HG02943 (cell line): ENCODE measurements around the gene SH3RF3.

Experiments
- ATAC-seq: cut with Tn5 transposase; IDR thresholded peaks from one replicate; pipeline ENCODE4 v1.9.1; 2021; ENCODE audit warnings: mild to moderate bottlenecking, low read depth, moderate library complexity; ENCODE audit not compliant: unreplicated experiment

Gene SH3RF3

GRCh38 chr2:109270505-109271312 is 141.7 kb downstream of the SH3RF3 start:
- ATAC-seq: no peak

DNA sequence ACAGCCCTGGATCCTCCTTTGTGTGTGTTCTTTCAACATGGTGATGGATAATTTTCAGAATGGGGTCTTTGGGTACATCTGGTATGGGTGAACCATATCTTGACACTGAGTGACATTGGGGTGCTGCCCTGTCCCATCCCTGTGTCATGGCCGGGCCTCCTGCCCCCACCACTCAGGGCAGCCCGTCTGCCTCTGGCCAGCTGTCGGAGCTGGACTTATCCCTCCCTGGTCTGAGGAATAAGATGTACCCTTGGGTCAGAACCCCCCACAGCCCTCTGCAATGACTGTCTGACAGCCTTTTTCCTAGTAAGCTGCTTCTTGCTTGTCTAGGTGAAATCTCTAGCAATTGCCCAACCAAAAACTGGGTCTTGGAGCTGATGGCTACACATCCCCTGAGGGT is 142.9 kb downstream of the SH3RF3 start:
- no peak for ATAC-seq

DNA sequence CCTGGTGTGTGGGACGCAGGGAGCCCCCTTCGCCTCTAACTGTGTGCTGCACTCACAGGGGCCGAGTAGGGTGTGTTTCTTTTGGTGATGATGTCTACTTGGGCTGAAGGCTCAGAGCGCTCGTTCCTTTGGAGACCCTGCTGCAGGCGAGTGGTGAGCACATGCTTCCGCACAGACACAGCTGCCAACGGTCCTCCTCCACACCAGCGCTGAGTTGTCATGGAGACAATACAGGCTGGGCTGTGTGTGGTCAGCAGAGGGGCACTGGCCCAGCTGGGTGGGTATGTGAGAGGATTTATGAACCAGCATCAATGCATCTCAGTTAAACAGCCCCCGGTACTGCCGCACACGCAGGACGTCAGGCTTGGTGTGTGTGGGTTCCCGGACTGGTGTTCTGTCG is 143.5 kb downstream of the SH3RF3 start:
- ATAC-seq: no peak

- ATAC-seq: no peak
These were observed 146.4 kb downstream of the SH3RF3 start for GRCh38 chr2:109275120-109276012.

DNA sequence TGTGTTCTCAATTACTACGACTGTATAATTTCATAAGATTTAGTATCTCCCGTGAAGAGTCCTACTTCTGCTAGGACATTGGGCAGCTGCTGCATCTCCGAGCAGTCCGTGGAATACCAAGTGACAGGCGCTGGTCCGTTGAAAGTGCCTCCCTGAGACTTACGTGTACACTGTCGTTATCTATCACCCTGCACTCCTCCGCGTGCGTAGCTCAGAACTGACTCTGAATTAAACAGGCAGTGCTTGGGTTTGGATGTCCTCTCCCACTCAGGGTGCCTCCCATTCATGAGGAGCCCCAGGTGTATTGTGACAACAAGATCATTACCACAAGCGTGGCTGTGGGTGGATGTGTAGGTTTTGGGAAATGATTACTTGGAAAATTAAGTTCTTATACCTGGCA is 148.4 kb downstream of the SH3RF3 start:
- ATAC-seq: no peak

GRCh38 chr2:109279243-109279860 is 150.3 kb downstream of the SH3RF3 start:
- no peak for ATAC-seq

DNA sequence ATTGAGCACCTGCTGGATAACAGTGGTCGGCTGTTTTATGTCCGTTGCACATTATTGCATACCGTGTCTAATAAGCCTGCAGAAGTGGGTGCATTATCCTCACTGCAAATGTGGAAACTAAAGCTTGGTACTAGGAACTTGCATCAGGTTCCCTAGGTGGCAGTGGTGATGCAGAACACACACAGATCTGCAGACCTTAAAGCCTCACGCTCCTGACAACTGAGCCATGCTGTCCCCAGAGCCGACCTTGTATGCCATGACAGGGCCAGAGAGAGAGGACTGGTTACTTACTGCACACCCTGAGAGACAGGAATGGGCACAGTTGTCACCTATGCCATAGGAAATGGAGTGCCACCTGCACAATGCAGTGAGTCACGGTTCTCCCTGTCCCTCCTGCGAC is 151.8 kb downstream of the SH3RF3 start:
- no peak for ATAC-seq

DNA sequence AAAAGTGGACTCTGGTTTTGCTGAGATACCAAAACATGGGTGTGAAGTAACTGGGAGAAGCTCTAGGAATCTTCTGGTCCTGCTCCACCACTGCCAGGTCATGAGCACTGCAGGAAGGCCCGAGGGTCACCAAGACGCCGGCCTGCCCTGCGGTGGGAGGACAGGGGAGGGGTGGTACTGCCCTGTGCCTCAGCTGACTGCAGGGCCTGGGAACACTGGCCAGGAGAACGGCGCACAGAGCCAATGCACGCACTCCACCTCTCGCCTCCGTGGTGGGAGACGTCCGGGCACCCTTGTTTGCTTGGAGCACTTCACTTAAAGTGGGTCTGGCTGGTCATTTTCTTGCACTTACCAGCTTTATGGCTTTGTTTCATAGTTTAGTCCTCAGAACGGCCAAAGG is 153.4 kb downstream of the SH3RF3 start:
- ATAC-seq: no peak

DNA sequence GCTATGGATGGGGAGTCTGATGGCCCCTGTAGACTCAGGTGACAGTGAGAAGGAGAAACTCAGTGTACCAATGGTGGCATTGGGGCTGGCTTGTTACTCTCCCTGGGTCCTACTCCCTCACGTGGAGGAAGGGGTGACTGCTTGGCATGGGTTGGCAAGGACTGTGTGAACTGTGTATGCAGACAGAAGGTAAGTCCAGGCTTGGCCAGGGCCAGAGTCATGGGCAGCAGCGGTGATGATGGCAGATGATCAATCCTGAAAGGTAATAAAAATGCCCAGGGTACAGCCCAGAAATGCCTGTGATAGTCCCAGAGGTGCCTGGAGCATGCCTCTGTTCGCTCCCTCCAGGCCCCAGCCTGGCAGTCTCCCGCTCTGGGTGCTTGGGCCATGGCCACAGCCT is 153.9 kb downstream of the SH3RF3 start:
- no peak for ATAC-seq

DNA sequence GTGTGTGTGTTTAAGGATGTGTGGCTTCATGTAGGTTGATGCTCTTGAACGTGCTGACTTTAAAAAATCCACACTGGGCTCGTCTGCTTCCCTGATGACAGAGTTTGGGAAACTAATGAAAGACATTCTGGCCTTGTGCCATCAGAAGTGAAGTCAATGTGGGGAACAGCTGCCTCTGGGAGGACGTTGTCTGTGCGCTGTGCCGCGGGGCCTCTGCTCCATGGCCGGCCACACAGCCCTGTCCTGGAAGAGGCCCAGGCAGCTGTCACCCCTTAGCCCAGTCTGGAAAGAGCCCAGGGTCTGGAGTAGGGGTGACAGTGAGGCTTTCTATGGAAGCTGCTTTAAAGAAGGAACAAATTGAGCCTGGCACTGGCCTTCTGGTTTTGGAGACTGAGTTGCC is 155.8 kb downstream of the SH3RF3 start:
- no peak for ATAC-seq

- no peak for ATAC-seq
These were observed 156.2 kb downstream of the SH3RF3 start for GRCh38 chr2:109285244-109285651.

DNA sequence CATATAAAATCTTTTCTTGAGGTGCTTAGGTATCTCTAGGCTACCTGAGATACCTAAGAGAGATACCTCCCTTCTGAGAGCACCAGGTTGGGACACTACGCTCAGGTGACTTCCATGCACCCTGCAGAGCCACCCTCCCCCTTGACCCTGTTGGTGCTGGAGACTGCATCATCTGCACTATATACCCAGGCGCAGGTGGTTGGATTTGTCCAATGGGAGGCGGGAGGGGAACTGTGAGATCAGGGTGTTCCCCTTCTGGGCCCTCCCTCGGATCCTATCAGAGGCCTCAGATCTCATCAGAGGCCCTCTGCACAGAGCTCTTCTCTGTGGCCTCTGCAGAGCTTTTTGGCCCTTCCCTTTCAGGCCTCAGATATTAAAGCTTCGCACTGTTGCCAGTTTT is 158.4 kb downstream of the SH3RF3 start:
- ATAC-seq: no peak

- ATAC-seq: no peak
These were observed 158.8 kb downstream of the SH3RF3 start for GRCh38 chr2:109287838-109288237.

GRCh38 chr2:109288544-109289368 is 159.8 kb downstream of the SH3RF3 start:
- no peak for ATAC-seq

- ATAC-seq: no peak
These were observed 160.7 kb downstream of the SH3RF3 start for GRCh38 chr2:109289504-109290222.

DNA sequence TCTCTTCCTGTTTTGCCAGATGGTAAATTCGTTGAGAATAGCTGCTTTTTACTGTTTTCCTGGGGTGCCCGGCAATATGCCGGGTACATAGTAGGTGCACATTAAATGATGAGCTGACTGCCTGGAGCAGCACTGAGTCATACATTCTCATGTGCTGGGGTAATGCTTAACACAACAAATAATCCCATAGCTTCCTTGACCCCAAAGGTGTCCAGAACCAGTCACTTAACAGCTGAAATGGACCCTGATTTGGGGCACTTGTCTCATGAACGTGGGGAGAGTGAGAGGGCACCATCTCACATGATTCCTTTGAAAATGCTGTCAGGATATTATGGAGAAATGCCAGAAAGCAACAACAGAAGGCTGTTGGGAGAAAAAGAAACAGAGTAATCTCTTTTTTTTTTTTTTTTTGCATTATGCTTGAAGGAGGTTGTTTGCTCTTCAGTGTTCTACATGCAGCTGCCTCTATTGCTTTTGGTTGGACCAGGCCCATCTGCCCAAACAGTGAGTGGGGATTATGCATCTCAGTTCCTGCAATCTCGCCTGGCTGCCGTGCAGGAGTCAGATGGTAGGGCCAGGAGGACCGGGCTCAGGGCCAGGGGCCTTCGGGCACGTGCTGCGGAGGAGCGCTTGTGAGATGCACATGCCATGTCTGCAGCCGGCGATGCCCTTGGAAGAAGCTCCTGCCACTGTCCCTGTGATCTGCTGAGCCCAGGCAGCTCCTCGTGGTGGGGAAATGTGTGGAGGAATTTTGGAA is 162.1 kb downstream of the SH3RF3 start:
- ATAC-seq: no peak

GRCh38 chr2:109292386-109292785 is 163.4 kb downstream of the SH3RF3 start:
- no peak for ATAC-seq

DNA sequence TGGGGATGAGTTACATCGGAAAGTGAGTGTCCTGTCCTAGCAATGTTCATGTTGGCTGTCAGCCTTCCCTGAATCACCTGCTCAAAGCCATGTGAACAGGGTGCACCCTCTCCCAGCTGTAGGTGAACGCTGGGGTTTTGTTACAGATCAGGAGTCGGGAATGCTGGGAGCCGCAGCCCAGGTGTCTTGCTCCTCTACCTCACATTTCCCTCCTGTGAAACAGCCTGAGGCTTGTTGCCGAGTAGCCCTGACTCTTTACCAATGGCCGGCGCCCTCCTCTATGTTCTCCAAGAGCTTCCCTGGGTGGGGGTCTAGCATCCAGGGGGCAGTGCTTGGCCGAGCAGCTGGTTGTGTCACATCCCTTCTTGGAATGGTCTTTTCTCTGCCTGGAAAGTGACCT is 164.7 kb downstream of the SH3RF3 start:
- ATAC-seq: no peak

DNA sequence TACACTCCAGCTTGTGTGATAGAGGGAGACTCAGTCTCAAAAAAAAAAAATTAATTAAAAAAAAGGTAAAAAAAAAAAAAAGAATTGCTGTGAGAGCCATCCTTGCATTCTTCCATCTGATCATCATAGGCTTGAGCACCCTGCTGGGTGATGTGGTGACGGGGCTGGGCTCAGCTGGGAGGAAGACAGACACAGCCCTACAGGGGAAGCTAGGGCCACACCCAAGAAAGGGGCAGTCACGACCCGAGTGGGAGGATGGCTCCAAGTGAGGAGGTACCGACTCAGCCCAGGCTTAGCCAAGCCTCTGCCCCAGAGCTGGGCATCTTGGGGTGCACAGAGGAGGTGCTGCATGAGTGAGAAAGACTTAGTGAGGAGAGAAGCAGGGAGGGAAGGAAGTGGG is 165.5 kb downstream of the SH3RF3 start:
- no peak for ATAC-seq
